Neural crest cell (in vitro differentiated cells): ENCODE data around the gene FARSA. TPM values are rescaled to one million over a fixed set of nuclear protein-coding genes. Genes with fewer than 3 reads are reported as not detected.

Source experiments
- DNase-seq: peaks from one replicate; pipeline ENCODE4 v3.0.0; 2021; ENCODE audit warnings: low read depth, mixed read lengths, low spot score
- H3K27ac Mint-ChIP-seq: one replicate; pipeline ENCODE4 v1.8.0; 2021; ENCODE audit warnings: mild to moderate bottlenecking, mixed read lengths; ENCODE audit not compliant: unreplicated experiment
- H3K27me3 Mint-ChIP-seq: 2 replicates; pipeline ENCODE4 v1.8.0; 2021; ENCODE audit warnings: low read depth, mild to moderate bottlenecking, mixed read lengths
- H3K36me3 Mint-ChIP-seq: 2 replicates; pipeline ENCODE4 v1.8.0; 2021; ENCODE audit warnings: low read depth, mild to moderate bottlenecking, mixed read lengths
- H3K4me1 Mint-ChIP-seq: 2 replicates; pipeline ENCODE4 v1.8.0; 2021; ENCODE audit warnings: mixed read lengths
- H3K4me3 Mint-ChIP-seq: one replicate; pipeline ENCODE4 v1.8.0; 2021; ENCODE audit warnings: mild to moderate bottlenecking, mixed read lengths
- H3K9me3 Mint-ChIP-seq: 2 replicates; pipeline ENCODE4 v1.8.0; 2021; ENCODE audit warnings: mixed read lengths
- CTCF ChIP-seq: fragments of 200-600 bp; sonication (generic); conservative IDR thresholded peaks from 2 replicates; pipeline ENCODE4 v1.5.0; 2021; ENCODE audit warnings: antibody characterized with exemption, mild to moderate bottlenecking
- total RNA-seq: library from RNA; stranded (reverse); gene quantifications from 2 replicates; pipeline ENCODE4 v1.2.1, GENCODE V29; 2021

The FARSA gene
- total RNA-seq, 1 donor from 2014 or later: 83.1 TPM

- no peaks in the 10 kb centered on the region for H3K9me3 Mint-ChIP-seq
- H3K27me3 Mint-ChIP-seq: peaks cover 73% of the 10 kb centered on the region
- H3K4me1 Mint-ChIP-seq: peaks cover 19% of the 10 kb centered on the region
- no peak overlapping the region for H3K27ac Mint-ChIP-seq
- no peak for DNase-seq
- H3K4me3 Mint-ChIP-seq: peak overlapping the region; percentile 69
- H3K36me3 Mint-ChIP-seq: no peaks in the 10 kb centered on the region
- no peak for TF ChIP-seq CTCF
Measured at GRCh38 chr19:12885749-12886650, 47.5 kb downstream of the FARSA start.

- H3K9me3 Mint-ChIP-seq: no peaks in the 10 kb centered on the region
- H3K4me3 Mint-ChIP-seq: peak overlapping the region; percentile 15
- H3K4me1 Mint-ChIP-seq: peaks cover 17% of the 10 kb centered on the region
- peak; percentile 48 for DNase-seq
- H3K27ac Mint-ChIP-seq: no peak overlapping the region
- peaks cover 76% of the 10 kb centered on the region for H3K27me3 Mint-ChIP-seq
- H3K36me3 Mint-ChIP-seq: no peaks in the 10 kb centered on the region
- TF ChIP-seq CTCF: peak; percentile 59
Measured at GRCh38 chr19:12884926-12885748, 48.4 kb downstream of the FARSA start.

- Mint-ChIP-seq H3K36me3 (no peaks in the 10 kb centered on the region), H3K27me3 (peaks cover 81% of the 10 kb centered on the region), H3K27ac (no peak overlapping the region), H3K4me1 (peaks cover 17% of the 10 kb centered on the region), H3K4me3 (no peak overlapping the region), H3K9me3 (no peaks in the 10 kb centered on the region)
- no peak for TF ChIP-seq CTCF
- no peak for DNase-seq
Measured at GRCh38 chr19:12884627-12884925, 48.9 kb downstream of the FARSA start.

- TF ChIP-seq CTCF: no peak
- no peak for DNase-seq
- no peak overlapping the region for H3K4me3 Mint-ChIP-seq
- peaks cover 17% of the 10 kb centered on the region for H3K4me1 Mint-ChIP-seq
- no peaks in the 10 kb centered on the region for H3K9me3 Mint-ChIP-seq
- H3K36me3 Mint-ChIP-seq: no peaks in the 10 kb centered on the region
- H3K27me3 Mint-ChIP-seq: peaks cover 81% of the 10 kb centered on the region
- H3K27ac Mint-ChIP-seq: no peak overlapping the region
Measured at GRCh38 chr19:12884202-12884601, 49.3 kb downstream of the FARSA start.

GRCh38 chr19:12882589-12882988 is 50.9 kb downstream of the FARSA start:
- Mint-ChIP-seq H3K9me3 (no peaks in the 10 kb centered on the region), H3K27ac (no peak overlapping the region)
- DNase-seq: no peak

More at GRCh38 chr19:12882589-12882988, 50.9 kb downstream of the FARSA start:
- Mint-ChIP-seq H3K36me3 (no peaks in the 10 kb centered on the region), H3K27me3 (peaks cover 73% of the 10 kb centered on the region), H3K4me3 (peak overlapping the region; percentile 45), H3K4me1 (peaks cover 17% of the 10 kb centered on the region)
- TF ChIP-seq CTCF: no peak
